Neural cell (in vitro differentiated cells): ENCODE measurements around the gene SGF29. TPM values are rescaled to one million over a fixed set of nuclear protein-coding genes. Genes with fewer than 3 reads are reported as not detected.

ENCODE experiments used
- H2AFZ ChIP-seq: fragments of 200-600, 300-800 bp; sonication (generic), shearing (Covaris generic); 2 replicates; pipeline ENCODE4 v1.6.0; 2014; ENCODE audit warnings: low read depth, mild to moderate bottlenecking, antibody characterized with exemption, low read length, moderate library complexity
- H3F3A ChIP-seq: fragments of 200-600 bp; shearing (Covaris generic); 2 replicates; pipeline ENCODE4 v1.6.1; 2016; ENCODE audit warnings: mild to moderate bottlenecking, moderate library complexity, mixed read lengths, antibody characterized with exemption, low read length; ENCODE audit not compliant: insufficient read depth, poor library complexity, severe bottlenecking
- H3K27ac ChIP-seq: fragments of 200-600, 300-800 bp; sonication (generic), shearing (Covaris generic); 2 replicates; pipeline ENCODE4 v1.5.1; 2014; ENCODE audit warnings: mild to moderate bottlenecking, low read length, moderate library complexity
- H3K27me3 ChIP-seq: fragments of 300-800, 200-600 bp; sonication (generic), shearing (Covaris generic); 2 replicates; pipeline ENCODE4 v1.6.0; 2014; ENCODE audit warnings: mild to moderate bottlenecking, low read depth, low read length, moderate library complexity; ENCODE audit not compliant: insufficient read depth
- H3K36me3 ChIP-seq: fragments of 300-800, 200-600 bp; sonication (generic), shearing (Covaris generic); 2 replicates; pipeline ENCODE4 v1.5.1; 2014; ENCODE audit warnings: mild to moderate bottlenecking, antibody characterized with exemption, low read length, moderate library complexity; ENCODE audit not compliant: insufficient read depth
- H3K4me2 ChIP-seq: fragments of 300-800, 200-600 bp; sonication (generic), shearing (Covaris generic); 2 replicates; pipeline ENCODE4 v1.6.0; 2014; ENCODE audit warnings: mild to moderate bottlenecking, low read length
- H3K4me3 ChIP-seq: fragments of 300-800, 200-600 bp; sonication (generic), shearing (Covaris generic); 2 replicates; pipeline ENCODE4 v1.5.1; 2014; ENCODE audit warnings: mild to moderate bottlenecking, low read length, moderate library complexity
- H3K79me2 ChIP-seq: fragments of 200-600 bp; shearing (Covaris generic); replicated peaks from 2 replicates; pipeline ENCODE4 v1.6.0; 2014; ENCODE audit warnings: mild to moderate bottlenecking, low read length, moderate library complexity; ENCODE audit not compliant: insufficient read depth
- H3K9ac ChIP-seq: fragments of 300-800, 200-600 bp; sonication (generic), shearing (Covaris generic); 2 replicates; pipeline ENCODE4 v1.6.1; 2016; ENCODE audit warnings: mild to moderate bottlenecking, low read length, mixed read lengths
- H3K9me2 ChIP-seq: fragments of 200-600 bp; shearing (Covaris generic); 2 replicates; pipeline ENCODE4 v1.6.1; 2016; ENCODE audit warnings: mild to moderate bottlenecking, low read length, mixed read lengths; ENCODE audit not compliant: insufficient read depth
- H3K9me3 ChIP-seq: fragments of 200-600, 300-800 bp; sonication (generic), shearing (Covaris generic); 2 replicates; pipeline ENCODE4 v1.6.1; 2016; ENCODE audit warnings: mild to moderate bottlenecking, mixed run types, low read length, moderate library complexity, mixed read lengths
- H4K20me1 ChIP-seq: fragments of 200-600 bp; shearing (Covaris generic); 2 replicates; pipeline ENCODE4 v1.6.1; 2016; ENCODE audit warnings: mild to moderate bottlenecking, mixed run types; ENCODE audit not compliant: insufficient read depth
- EP300 ChIP-seq: fragments of 450-650 bp; conservative IDR thresholded peaks from 2 replicates; pipeline ENCODE4 v1.6.1; 2014; ENCODE audit warnings: antibody characterized with exemption, mild to moderate bottlenecking, moderate library complexity; ENCODE audit not compliant: poor library complexity, severe bottlenecking
- EZH2 ChIP-seq: fragments of 200-600, 300-800 bp; shearing (Covaris generic), sonication (generic); IDR thresholded peaks from 2 replicates; pipeline ENCODE4 v1.6.1; 2014; ENCODE audit warnings: antibody characterized with exemption, low read length, borderline replicate concordance, mild to moderate bottlenecking; ENCODE audit not compliant: insufficient read depth, poor library complexity, severe bottlenecking
- MXI1 ChIP-seq: fragments of 450-650 bp; conservative IDR thresholded peaks from 2 replicates; pipeline ENCODE4 v1.6.1; 2014; ENCODE audit warnings: antibody characterized with exemption, mild to moderate bottlenecking; ENCODE audit not compliant: poor library complexity, severe bottlenecking
- POLR2AphosphoS5 ChIP-seq: IDR thresholded peaks from 2 replicates; pipeline ENCODE4 v1.6.1; 2012
- RAD21 ChIP-seq: fragments of 450-650 bp; conservative IDR thresholded peaks from 2 replicates; pipeline ENCODE4 v1.6.1; 2014; ENCODE audit warnings: antibody characterized with exemption, mild to moderate bottlenecking, moderate library complexity
- SMC3 ChIP-seq: fragments of 450-650 bp; conservative IDR thresholded peaks from 2 replicates; pipeline ENCODE4 v1.6.1; 2014; ENCODE audit warnings: antibody characterized with exemption, mild to moderate bottlenecking, moderate library complexity; ENCODE audit not compliant: poor library complexity
- TAF1 ChIP-seq: IDR thresholded peaks from 2 replicates; pipeline ENCODE4 v1.6.1; 2012; ENCODE audit warnings: low read depth
- polyA plus RNA-seq: library from polyadenylated mRNA; depleted of rRNA; stranded (reverse); fragments of >200 nt; gene quantifications from 2 replicates; pipeline ENCODE4 v1.2.3, GENCODE V29; 2014
- TF ChIP-seq, protein P1 (sequence below): fragments of 450-650 bp; IDR thresholded peaks from 2 replicates; pipeline ENCODE4 v1.5.1; 2014; ENCODE audit warnings: antibody characterized with exemption, mild to moderate bottlenecking, moderate library complexity; ENCODE audit not compliant: poor library complexity, severe bottlenecking
- TF ChIP-seq, protein P2 (sequence below): IDR thresholded peaks from 2 replicates; pipeline ENCODE4 v1.6.1; 2012; ENCODE audit warnings: borderline replicate concordance

SGF29 gene
- polyA plus RNA-seq, 1 donor from 2014 or later: 32.8 TPM

DNA sequence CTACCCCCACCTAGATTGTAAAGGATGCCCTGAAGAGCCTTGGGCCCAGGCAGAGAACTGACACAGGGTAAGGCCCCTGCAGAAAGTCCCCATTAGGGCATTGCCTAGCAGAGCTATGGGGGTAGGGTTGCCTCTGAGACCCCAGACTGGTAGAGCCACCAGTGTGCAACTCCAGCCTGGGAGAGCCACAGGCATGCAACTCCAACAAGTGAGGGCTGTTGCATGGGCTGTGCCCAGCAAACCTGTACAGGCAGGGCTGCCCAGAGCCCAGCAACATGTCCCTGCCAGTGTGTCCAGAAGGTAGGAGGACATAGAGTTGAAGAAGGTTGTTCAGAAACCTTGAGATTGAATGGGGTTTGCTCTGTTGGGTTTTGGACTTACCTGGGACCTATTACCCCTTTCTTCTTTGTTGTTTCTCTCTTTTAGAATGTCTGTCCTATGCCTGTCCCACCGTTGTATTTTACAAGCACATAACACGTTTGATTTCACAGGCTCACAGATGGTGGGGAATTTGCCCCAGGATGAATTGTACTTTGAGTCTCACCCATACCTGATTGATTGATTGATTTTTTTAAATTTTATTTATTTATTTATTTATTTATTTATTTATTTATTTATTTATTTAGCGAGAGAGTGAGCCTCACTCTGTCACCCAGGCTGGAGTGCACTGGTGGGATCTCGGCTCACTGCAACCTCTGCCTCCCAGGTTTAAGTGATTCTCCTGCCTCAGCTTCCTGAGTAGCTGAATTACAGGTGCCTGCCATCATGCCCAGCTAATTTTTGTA lies 16.4 kb downstream of the SGF29 start:
- H3F3A ChIP-seq: no peaks in the 10 kb centered on the region
- H2AFZ ChIP-seq: no peak overlapping the region
- no peaks in the 10 kb centered on the region for H3K27me3 ChIP-seq
- H3K79me2 ChIP-seq: no peaks in the 10 kb centered on the region
- TF ChIP-seq SMC3: no peak
- no peaks in the 10 kb centered on the region for H3K9me2 ChIP-seq
- H3K4me2 ChIP-seq: no peak overlapping the region
- no peaks in the 10 kb centered on the region for H4K20me1 ChIP-seq
- no peak overlapping the region for H3K27ac ChIP-seq
- H3K9ac ChIP-seq: no peak overlapping the region
- no peaks in the 10 kb centered on the region for H3K36me3 ChIP-seq
- no peaks in the 10 kb centered on the region for H3K9me3 ChIP-seq
- H3K4me3 ChIP-seq: no peak overlapping the region

GRCh38 chr16:28572696-28573510 lies 19.2 kb downstream of the SGF29 start:
- H4K20me1 ChIP-seq: no peaks in the 10 kb centered on the region
- H3K27ac ChIP-seq: no peak overlapping the region
- H3K79me2 ChIP-seq: no peaks in the 10 kb centered on the region
- TF ChIP-seq EZH2: no peak
- TF ChIP-seq, protein P1, sequence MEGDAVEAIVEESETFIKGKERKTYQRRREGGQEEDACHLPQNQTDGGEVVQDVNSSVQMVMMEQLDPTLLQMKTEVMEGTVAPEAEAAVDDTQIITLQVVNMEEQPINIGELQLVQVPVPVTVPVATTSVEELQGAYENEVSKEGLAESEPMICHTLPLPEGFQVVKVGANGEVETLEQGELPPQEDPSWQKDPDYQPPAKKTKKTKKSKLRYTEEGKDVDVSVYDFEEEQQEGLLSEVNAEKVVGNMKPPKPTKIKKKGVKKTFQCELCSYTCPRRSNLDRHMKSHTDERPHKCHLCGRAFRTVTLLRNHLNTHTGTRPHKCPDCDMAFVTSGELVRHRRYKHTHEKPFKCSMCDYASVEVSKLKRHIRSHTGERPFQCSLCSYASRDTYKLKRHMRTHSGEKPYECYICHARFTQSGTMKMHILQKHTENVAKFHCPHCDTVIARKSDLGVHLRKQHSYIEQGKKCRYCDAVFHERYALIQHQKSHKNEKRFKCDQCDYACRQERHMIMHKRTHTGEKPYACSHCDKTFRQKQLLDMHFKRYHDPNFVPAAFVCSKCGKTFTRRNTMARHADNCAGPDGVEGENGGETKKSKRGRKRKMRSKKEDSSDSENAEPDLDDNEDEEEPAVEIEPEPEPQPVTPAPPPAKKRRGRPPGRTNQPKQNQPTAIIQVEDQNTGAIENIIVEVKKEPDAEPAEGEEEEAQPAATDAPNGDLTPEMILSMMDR: no peak
- TF ChIP-seq, protein P2, sequence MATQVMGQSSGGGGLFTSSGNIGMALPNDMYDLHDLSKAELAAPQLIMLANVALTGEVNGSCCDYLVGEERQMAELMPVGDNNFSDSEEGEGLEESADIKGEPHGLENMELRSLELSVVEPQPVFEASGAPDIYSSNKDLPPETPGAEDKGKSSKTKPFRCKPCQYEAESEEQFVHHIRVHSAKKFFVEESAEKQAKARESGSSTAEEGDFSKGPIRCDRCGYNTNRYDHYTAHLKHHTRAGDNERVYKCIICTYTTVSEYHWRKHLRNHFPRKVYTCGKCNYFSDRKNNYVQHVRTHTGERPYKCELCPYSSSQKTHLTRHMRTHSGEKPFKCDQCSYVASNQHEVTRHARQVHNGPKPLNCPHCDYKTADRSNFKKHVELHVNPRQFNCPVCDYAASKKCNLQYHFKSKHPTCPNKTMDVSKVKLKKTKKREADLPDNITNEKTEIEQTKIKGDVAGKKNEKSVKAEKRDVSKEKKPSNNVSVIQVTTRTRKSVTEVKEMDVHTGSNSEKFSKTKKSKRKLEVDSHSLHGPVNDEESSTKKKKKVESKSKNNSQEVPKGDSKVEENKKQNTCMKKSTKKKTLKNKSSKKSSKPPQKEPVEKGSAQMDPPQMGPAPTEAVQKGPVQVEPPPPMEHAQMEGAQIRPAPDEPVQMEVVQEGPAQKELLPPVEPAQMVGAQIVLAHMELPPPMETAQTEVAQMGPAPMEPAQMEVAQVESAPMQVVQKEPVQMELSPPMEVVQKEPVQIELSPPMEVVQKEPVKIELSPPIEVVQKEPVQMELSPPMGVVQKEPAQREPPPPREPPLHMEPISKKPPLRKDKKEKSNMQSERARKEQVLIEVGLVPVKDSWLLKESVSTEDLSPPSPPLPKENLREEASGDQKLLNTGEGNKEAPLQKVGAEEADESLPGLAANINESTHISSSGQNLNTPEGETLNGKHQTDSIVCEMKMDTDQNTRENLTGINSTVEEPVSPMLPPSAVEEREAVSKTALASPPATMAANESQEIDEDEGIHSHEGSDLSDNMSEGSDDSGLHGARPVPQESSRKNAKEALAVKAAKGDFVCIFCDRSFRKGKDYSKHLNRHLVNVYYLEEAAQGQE: no peak
- no peak for TF ChIP-seq MXI1
- TF ChIP-seq TAF1: no peak
- TF ChIP-seq SMC3: no peak
- no peak for TF ChIP-seq RAD21
- TF ChIP-seq EP300: no peak
- TF ChIP-seq POLR2AphosphoS5: no peak
- H3K4me2 ChIP-seq: no peak overlapping the region
- H3F3A ChIP-seq: no peaks in the 10 kb centered on the region
- no peaks in the 10 kb centered on the region for H3K9me3 ChIP-seq
- no peaks in the 10 kb centered on the region for H3K36me3 ChIP-seq
- no peaks in the 10 kb centered on the region for H3K9me2 ChIP-seq
- no peaks in the 10 kb centered on the region for H3K27me3 ChIP-seq
- no peak overlapping the region for H3K4me3 ChIP-seq
- no peak overlapping the region for H3K9ac ChIP-seq
- H2AFZ ChIP-seq: no peak overlapping the region
